Keratinocyte (primary cell): Measurements from ENCODE around the gene HYAL1. TPM values are rescaled to one million over a fixed set of nuclear protein-coding genes. Genes with fewer than 3 reads are reported as not detected.

Source experiments
- DNase-seq: peaks from one replicate; pipeline ENCODE4 v3.0.0-alpha.2; 2011; ENCODE audit warnings: low read depth, missing footprints, low spot score
- FAIRE-seq: peaks from 2 replicates; lab custom pipeline; 2011; peaks lifted over from hg19 to GRCh38; lab: Jason Lieb, UNC
- H2AFZ ChIP-seq: 2 replicates; pipeline ENCODE4 v1.6.0; 2012; ENCODE audit warnings: low read length, control low read depth, inconsistent platforms; ENCODE audit not compliant: control insufficient read depth
- H3K27ac ChIP-seq: 2 replicates; pipeline ENCODE4 v1.5.1; 2011; ENCODE audit warnings: low read length; ENCODE audit not compliant: control insufficient read depth, insufficient read depth
- H3K27me3 ChIP-seq: 3 replicates; pipeline ENCODE4 v1.6.0; 2011; ENCODE audit warnings: low read length; ENCODE audit not compliant: control insufficient read depth, insufficient read depth; ENCODE audit errors: extremely low read depth
- H3K36me3 ChIP-seq, 2 experiments: 2 replicates in 1 of 2; 3 replicates in 1 of 2; pipeline ENCODE4 v1.5.1; 2011; ENCODE audit warnings: low read length in 2 of 2, mild to moderate bottlenecking in 1 of 2; ENCODE audit not compliant: control insufficient read depth in 2 of 2, insufficient read depth in 2 of 2; ENCODE audit errors: extremely low read depth in 1 of 2
- H3K4me1 ChIP-seq: 3 replicates; pipeline ENCODE4 v1.5.1; 2011; ENCODE audit warnings: low read length; ENCODE audit not compliant: control insufficient read depth, insufficient read depth; ENCODE audit errors: extremely low read depth
- H3K4me2 ChIP-seq: 3 replicates; pipeline ENCODE4 v1.6.0; 2011; ENCODE audit warnings: low read depth, low read length; ENCODE audit not compliant: control insufficient read depth, insufficient read depth; ENCODE audit errors: extremely low read depth
- H3K4me3 ChIP-seq, 3 experiments: fragments of 200-600 bp in 1 of 3; sonication (generic) in 1 of 3; 2 replicates in 2 of 3; 3 replicates in 1 of 3; pipeline ENCODE4 v1.5.1; 2011 to 2016; ENCODE audit warnings: low read length in 3 of 3, mild to moderate bottlenecking in 3 of 3, control low read depth in 2 of 3, inconsistent platforms in 1 of 3, low read depth in 1 of 3, mixed read lengths in 1 of 3, mixed run types in 1 of 3, moderate library complexity in 1 of 3; ENCODE audit not compliant: control insufficient read depth in 2 of 3, insufficient read depth in 2 of 3; ENCODE audit errors: extremely low read depth in 1 of 3
- H3K79me2 ChIP-seq: 2 replicates; pipeline ENCODE4 v1.6.0; 2012; ENCODE audit warnings: low read length; ENCODE audit not compliant: control insufficient read depth, insufficient read depth
- H3K9ac ChIP-seq: 3 replicates; pipeline ENCODE4 v1.6.0; 2011; ENCODE audit warnings: low read length; ENCODE audit not compliant: control insufficient read depth, insufficient read depth; ENCODE audit errors: extremely low read depth
- H3K9me1 ChIP-seq: 3 replicates; pipeline ENCODE4 v1.6.0; 2011; ENCODE audit warnings: low read length; ENCODE audit not compliant: control insufficient read depth, insufficient read depth; ENCODE audit errors: extremely low read depth
- H3K9me3 ChIP-seq: 2 replicates; pipeline ENCODE4 v1.5.1; 2012; ENCODE audit warnings: low read depth, low read length; ENCODE audit not compliant: control insufficient read depth
- H4K20me1 ChIP-seq: 3 replicates; pipeline ENCODE4 v1.6.0; 2011; ENCODE audit warnings: low read length; ENCODE audit not compliant: control insufficient read depth, insufficient read depth; ENCODE audit errors: extremely low read depth
- EZH2 ChIP-seq: IDR thresholded peaks from one replicate; pipeline ENCODE4 v1.6.1; 2012; ENCODE audit warnings: inconsistent platforms, mild to moderate bottlenecking, low read length, moderate library complexity
- dilution Hi-C: fragments of 300-500 bp; cut with MboI; formaldehyde crosslinking; loops from one replicate; pipeline ENCODE4 v1.7.0; 2020; ENCODE audit warnings: low sequenced_read_pairs; ENCODE audit not compliant: extremely low pct_ligation_motif_present
- polyA plus RNA-seq, 5 experiments: library from polyadenylated mRNA; depleted of rRNA in 3 of 5; stranded (reverse) in 3 of 5; stranded (forward) in 1 of 5; unstranded in 1 of 5; fragments of >200 nt; gene quantifications; 1 replicate in 1 of 5; 2 replicates in 3 of 5; 3 replicates in 1 of 5; pipeline versions ENCODE4 v1.2.1 to v1.2.3, GENCODE V29; 2011 to 2012; ENCODE audit warnings: missing spikeins in 2 of 5, low read depth in 1 of 5, low replicate concordance in 1 of 5
- TF ChIP-seq, protein P1 (sequence below), 3 experiments: IDR thresholded peaks in 1 of 3; conservative IDR thresholded peaks in 1 of 3; optimal IDR thresholded peaks in 1 of 3; 2 replicates in 2 of 3; 3 replicates in 1 of 3; pipeline versions ENCODE3 to v1.5.1; 2011; ENCODE audit warnings: low read length in 3 of 3, mild to moderate bottlenecking in 3 of 3, moderate library complexity in 2 of 3, control low read depth in 1 of 3, inconsistent platforms in 1 of 3; ENCODE audit not compliant: insufficient read depth in 2 of 3; ENCODE audit errors: extremely low read depth in 1 of 3

Gene HYAL1
- polyA plus RNA-seq, 1 donor (not counting 4 experiments of a cell fraction or from before 2014, with no cell fraction given), result 13.9 TPM

DNA sequence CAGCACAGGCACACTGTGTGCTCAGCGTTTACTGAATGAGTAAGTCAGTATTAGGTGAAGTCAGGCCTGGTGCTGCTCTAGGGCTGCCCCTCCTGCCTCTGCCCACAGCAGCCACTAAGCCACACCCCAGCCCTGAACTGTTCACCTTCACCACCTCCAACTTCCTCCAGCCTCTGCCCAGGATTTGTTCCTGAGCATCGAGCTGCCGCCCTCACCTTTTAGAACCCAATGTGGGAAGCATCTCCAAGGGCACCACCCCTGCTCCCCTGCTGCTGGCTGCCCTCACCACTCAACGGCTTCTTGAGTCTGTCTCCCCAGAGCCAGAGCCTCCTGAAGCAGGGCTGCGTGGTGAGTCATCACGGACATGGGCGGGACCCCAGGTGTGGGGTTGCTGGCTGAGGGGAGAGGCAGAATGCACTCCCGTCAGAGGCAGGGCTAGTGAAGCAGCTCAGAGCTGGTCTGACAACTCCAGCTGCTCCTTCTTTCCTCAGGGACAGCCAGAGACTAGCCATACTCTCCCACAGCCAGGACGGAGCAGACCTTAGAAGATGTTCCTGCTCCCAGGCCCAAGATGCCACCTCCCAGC lies 13.4 kb upstream of the HYAL1 start:
- TF ChIP-seq, protein P1, sequence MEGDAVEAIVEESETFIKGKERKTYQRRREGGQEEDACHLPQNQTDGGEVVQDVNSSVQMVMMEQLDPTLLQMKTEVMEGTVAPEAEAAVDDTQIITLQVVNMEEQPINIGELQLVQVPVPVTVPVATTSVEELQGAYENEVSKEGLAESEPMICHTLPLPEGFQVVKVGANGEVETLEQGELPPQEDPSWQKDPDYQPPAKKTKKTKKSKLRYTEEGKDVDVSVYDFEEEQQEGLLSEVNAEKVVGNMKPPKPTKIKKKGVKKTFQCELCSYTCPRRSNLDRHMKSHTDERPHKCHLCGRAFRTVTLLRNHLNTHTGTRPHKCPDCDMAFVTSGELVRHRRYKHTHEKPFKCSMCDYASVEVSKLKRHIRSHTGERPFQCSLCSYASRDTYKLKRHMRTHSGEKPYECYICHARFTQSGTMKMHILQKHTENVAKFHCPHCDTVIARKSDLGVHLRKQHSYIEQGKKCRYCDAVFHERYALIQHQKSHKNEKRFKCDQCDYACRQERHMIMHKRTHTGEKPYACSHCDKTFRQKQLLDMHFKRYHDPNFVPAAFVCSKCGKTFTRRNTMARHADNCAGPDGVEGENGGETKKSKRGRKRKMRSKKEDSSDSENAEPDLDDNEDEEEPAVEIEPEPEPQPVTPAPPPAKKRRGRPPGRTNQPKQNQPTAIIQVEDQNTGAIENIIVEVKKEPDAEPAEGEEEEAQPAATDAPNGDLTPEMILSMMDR (optimal IDR thresholded peaks at IDR 0.05 in 1 of 3, IDR thresholded peaks at IDR 0.05 in 1 of 3, conservative IDR thresholded peaks at IDR 0.05 in 1 of 3; ENCODE audit: extremely low read depth in 1 of 3, insufficient read depth in 2 of 3, low read length in 3 of 3), result no peak
- no peak for TF ChIP-seq EZH2
- Histone ChIP-seq H3K36me3 (peaks cover 12 to 25% of the 10 kb centered on the region in 2 experiments), H3K9me3 (no peaks in the 10 kb centered on the region), H3K27ac (peak overlapping the region; percentile 88), H3K9ac (peak overlapping the region; percentile 71), H3K4me2 (peak overlapping the region; percentile 95), H4K20me1 (no peaks in the 10 kb centered on the region), H3K79me2 (peaks cover 35% of the 10 kb centered on the region), H3K4me1 (peaks cover 45% of the 10 kb centered on the region), H3K9me1 (peaks cover 7% of the 10 kb centered on the region), H3K27me3 (no peaks in the 10 kb centered on the region), H2AFZ (no peak overlapping the region), H3K4me3 (peak overlapping the region in 2 of 3 experiments; percentile 50 to 54)
- FAIRE-seq (peak; percentile 93), DNase-seq (peak; percentile 95)
- dilution Hi-C loops, result no loop called here

DNA sequence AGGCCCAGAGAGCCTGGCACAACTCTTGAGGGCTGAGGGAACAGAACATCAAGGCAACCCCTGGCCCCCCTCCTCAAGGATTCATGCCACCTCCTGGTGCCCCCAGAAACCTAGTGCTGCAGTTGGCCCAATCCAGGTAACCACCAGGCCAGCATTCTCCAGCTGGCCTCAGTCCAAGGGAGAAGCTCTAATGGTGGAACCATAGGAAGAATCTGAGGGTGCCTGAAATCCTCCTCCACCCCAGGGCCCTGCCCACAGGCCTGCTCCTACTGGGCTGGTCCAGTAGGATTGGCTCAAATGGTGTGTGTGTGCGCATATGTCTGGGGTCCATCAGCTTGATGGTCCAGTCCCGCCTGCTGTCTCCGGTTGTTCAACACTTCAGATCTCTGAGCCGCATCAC lies 11.4 kb upstream of the HYAL1 start:
- Histone ChIP-seq H3K36me3 (peaks cover 12 to 25% of the 10 kb centered on the region in 2 experiments), H4K20me1 (no peaks in the 10 kb centered on the region), H3K9ac (no peak overlapping the region), H3K4me3 (no peak overlapping the region), H3K9me1 (peaks cover 7% of the 10 kb centered on the region), H3K4me1 (peaks cover 42% of the 10 kb centered on the region), H3K4me2 (no peak overlapping the region), H3K9me3 (no peaks in the 10 kb centered on the region), H3K79me2 (peaks cover 24% of the 10 kb centered on the region), H3K27ac (no peak overlapping the region), H3K27me3 (no peaks in the 10 kb centered on the region), H2AFZ (no peak overlapping the region)
- FAIRE-seq (no peak), DNase-seq (no peak)
- dilution Hi-C loops, result no loop called here
- TF ChIP-seq EZH2, result no peak
- TF ChIP-seq, protein P1 (optimal IDR thresholded peaks at IDR 0.05 in 1 of 3, IDR thresholded peaks at IDR 0.05 in 1 of 3, conservative IDR thresholded peaks at IDR 0.05 in 1 of 3; ENCODE audit: extremely low read depth in 1 of 3, insufficient read depth in 2 of 3, low read length in 3 of 3), result no peak
